ENCODE measurements around the gene SEC61B.
"Not testable (repeated sequence)": the region's sequence is repeated elsewhere in the genome, so short reads cannot be mapped to it uniquely, and the experiment has no call there.

SEC61B gene

GRCh38 chr9:99190597-99191283 is 31.3 kb upstream of the SEC61B start:
- TF ChIP-seq, protein P1, sequence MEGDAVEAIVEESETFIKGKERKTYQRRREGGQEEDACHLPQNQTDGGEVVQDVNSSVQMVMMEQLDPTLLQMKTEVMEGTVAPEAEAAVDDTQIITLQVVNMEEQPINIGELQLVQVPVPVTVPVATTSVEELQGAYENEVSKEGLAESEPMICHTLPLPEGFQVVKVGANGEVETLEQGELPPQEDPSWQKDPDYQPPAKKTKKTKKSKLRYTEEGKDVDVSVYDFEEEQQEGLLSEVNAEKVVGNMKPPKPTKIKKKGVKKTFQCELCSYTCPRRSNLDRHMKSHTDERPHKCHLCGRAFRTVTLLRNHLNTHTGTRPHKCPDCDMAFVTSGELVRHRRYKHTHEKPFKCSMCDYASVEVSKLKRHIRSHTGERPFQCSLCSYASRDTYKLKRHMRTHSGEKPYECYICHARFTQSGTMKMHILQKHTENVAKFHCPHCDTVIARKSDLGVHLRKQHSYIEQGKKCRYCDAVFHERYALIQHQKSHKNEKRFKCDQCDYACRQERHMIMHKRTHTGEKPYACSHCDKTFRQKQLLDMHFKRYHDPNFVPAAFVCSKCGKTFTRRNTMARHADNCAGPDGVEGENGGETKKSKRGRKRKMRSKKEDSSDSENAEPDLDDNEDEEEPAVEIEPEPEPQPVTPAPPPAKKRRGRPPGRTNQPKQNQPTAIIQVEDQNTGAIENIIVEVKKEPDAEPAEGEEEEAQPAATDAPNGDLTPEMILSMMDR (IDR thresholded peaks at IDR 0.05; ENCODE audit: control insufficient read depth, insufficient read depth, low read depth, low read length, missing control alignments): no peak
- no peak for DNase-seq (ENCODE audit: low read depth)
- H3K4me3 ChIP-seq (ENCODE audit: control insufficient read depth, low read depth, low read length): no peak overlapping the region

DNA sequence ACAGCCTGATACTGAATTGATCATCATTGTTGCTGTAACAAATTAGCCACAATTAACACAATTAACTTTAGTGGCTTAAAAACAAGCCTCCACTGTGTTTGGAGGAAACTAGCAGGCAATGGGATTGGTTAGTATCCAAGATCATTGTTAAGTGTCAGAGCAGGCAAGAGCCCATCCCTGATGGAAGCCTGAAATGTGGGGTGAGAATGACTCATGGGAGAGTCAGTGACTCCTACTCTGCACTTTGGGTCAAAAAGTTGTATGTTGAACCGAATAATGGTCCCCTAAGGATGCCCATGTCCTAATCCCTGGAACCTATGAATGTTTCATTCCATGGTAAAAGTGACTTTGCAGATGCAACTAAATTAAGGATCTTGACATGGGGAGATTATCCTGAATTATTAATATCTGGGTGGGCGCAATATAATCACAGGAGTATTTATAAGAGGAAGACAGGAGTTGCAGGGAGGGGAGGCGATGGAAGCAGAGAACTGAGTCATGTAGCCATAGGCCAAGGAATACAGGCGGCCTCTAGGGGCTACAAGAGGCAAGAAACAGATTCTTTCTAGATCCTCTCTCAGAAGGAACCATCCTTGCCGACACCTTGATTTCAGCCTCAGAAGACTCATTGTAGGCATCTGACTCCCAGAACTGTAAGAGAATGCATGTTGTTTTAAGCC is 29.2 kb upstream of the SEC61B start:
- H3K4me3 ChIP-seq (ENCODE audit: control insufficient read depth, low read depth, low read length): no peak overlapping the region
- no peak for DNase-seq (ENCODE audit: low read depth)
- TF ChIP-seq, protein P1 (IDR thresholded peaks at IDR 0.05; ENCODE audit: control insufficient read depth, insufficient read depth, low read depth, low read length, missing control alignments): no peak

- TF ChIP-seq, protein P1 (IDR thresholded peaks at IDR 0.05; ENCODE audit: control insufficient read depth, insufficient read depth, low read depth, low read length, missing control alignments): no peak
- no peak for DNase-seq (ENCODE audit: low read depth)
- H3K4me3 ChIP-seq (ENCODE audit: control insufficient read depth, low read depth, low read length): no peak overlapping the region
These were observed 28.6 kb upstream of the SEC61B start for GRCh38 chr9:99193466-99193821.

DNA sequence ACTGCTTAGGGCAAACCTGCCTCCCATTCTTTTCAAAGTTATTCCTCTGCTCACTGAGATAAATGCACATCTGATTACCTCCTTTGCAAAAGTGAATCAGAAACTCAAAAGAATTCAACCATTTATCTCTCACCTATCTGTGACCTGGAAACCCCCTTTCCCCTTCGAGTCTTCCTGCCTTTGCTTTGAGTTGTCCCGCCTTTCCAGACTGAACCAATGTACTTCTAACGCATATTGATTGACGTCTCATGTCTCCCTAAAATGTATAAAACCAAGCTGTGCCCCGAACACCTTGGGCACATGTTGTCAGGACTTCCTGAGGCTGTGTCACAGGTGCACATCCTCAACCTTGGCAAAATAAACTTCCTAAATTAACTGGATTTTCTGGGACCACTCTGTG is 25.6 kb upstream of the SEC61B start:
- not testable (repeated sequence) for H3K4me3 ChIP-seq (ENCODE audit: control insufficient read depth, low read depth, low read length); DNase-seq (ENCODE audit: low read depth)

- no peak for DNase-seq (ENCODE audit: low read depth)
- H3K4me3 ChIP-seq (ENCODE audit: control insufficient read depth, low read depth, low read length): no peak overlapping the region
- TF ChIP-seq, protein P1 (IDR thresholded peaks at IDR 0.05; ENCODE audit: control insufficient read depth, insufficient read depth, low read depth, low read length, missing control alignments): no peak
These were observed 24.9 kb upstream of the SEC61B start for GRCh38 chr9:99197124-99197630.

DNA sequence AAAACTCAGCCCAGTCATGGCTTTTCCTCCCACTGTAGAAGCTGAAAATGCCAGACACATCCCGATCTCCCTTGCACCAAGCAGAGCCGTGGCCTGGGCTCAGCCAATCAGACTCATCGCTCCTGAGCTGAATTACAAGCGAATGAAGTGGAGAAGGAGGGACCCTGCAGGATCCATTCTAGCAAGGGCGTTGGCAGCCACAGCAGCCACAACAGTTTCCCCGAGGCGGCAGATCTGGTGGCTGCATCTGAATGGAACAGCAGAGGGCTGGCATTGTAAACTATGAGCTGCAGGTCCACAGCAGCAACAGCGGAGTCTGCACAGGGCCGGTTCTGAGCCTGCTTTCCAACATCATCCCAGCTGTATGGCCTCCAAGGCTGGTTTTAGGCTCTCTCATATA is 24.1 kb upstream of the SEC61B start:
- DNase-seq (ENCODE audit: low read depth): no peak
- TF ChIP-seq, protein P1 (IDR thresholded peaks at IDR 0.05; ENCODE audit: control insufficient read depth, insufficient read depth, low read depth, low read length, missing control alignments): no peak

GRCh38 chr9:99199938-99200539 is 22.0 kb upstream of the SEC61B start:
- no peak for DNase-seq (ENCODE audit: low read depth)

More for the DNA sequence above, 24.1 kb upstream of the SEC61B start:
- no peak overlapping the region for H3K4me3 ChIP-seq (ENCODE audit: control insufficient read depth, low read depth, low read length)

More at GRCh38 chr9:99199938-99200539, 22.0 kb upstream of the SEC61B start:
- no peak overlapping the region for H3K4me3 ChIP-seq (ENCODE audit: control insufficient read depth, low read depth, low read length)
- TF ChIP-seq, protein P1 (IDR thresholded peaks at IDR 0.05; ENCODE audit: control insufficient read depth, insufficient read depth, low read depth, low read length, missing control alignments): no peak

Measured in AG09309 (cell line).